Panc1 (cell line): ENCODE data around the gene BTG1. TPM values are rescaled to one million over a fixed set of nuclear protein-coding genes. Genes with fewer than 3 reads are reported as not detected.

Source experiments
- ATAC-seq: fragments of 200-7000 bp; cut with Tn5 transposase; 2 replicates; pipeline ENCODE4 v1.9.1; 2020; ENCODE audit warnings: mild to moderate bottlenecking, moderate library complexity
- BruUV-seq: library from RNA; stranded (reverse); fragments of 400-500 nt; replicated peaks from 2 replicates; lab custom pipeline; 2021; lab: Mats Ljungman, UMichigan
- CTCF ChIA-PET: fragments of 300-600 bp; sonication (Branson Sonifier 250); formaldehyde crosslinking; loops from one replicate; lab custom pipeline; 2022; ENCODE audit warnings: antibody characterized with exemption; lab: Charles Lee
- POLR2A ChIA-PET: fragments of 300-600 bp; sonication (Branson Sonifier 250); formaldehyde crosslinking; loops from one replicate; lab custom pipeline; 2022; ENCODE audit warnings: antibody characterized with exemption; lab: Charles Lee
- DNase-seq: peaks from one replicate; pipeline ENCODE4 v3.0.0-alpha.2; 2010; ENCODE audit warnings: low read depth, low spot score
- H3K27ac ChIP-seq: 2 replicates; pipeline ENCODE4 v1.5.1; 2011; ENCODE audit warnings: mild to moderate bottlenecking, low read length, inconsistent platforms
- H3K27me3 ChIP-seq: fragments of 200-500 bp; sonication (Bioruptor generic); 2 replicates; pipeline ENCODE4 v1.6.0; 2014; ENCODE audit warnings: low read length, inconsistent platforms; ENCODE audit not compliant: control insufficient read depth, insufficient read depth
- H3K36me3 ChIP-seq: fragments of 200-500 bp; sonication (Bioruptor generic); 2 replicates; pipeline ENCODE4 v1.5.1; 2014; ENCODE audit warnings: inconsistent platforms, mild to moderate bottlenecking, low read length, moderate library complexity; ENCODE audit not compliant: control insufficient read depth, insufficient read depth
- H3K4me1 ChIP-seq: 2 replicates; pipeline ENCODE4 v1.5.1; 2011; ENCODE audit warnings: inconsistent platforms, mild to moderate bottlenecking, low read length, moderate library complexity; ENCODE audit not compliant: control insufficient read depth, insufficient read depth
- H3K4me3 ChIP-seq, 2 experiments: 2 replicates each; pipeline ENCODE4 v1.5.1; 2011 to 2012; ENCODE audit warnings: low read depth in 2 of 2, low read length in 2 of 2, mild to moderate bottlenecking in 2 of 2, inconsistent platforms in 1 of 2, moderate library complexity in 1 of 2
- H3K9me3 ChIP-seq: fragments of 200-500 bp; sonication (Bioruptor generic); 2 replicates; pipeline ENCODE4 v1.5.1; 2014; ENCODE audit warnings: low read depth, mild to moderate bottlenecking, inconsistent platforms, low read length, moderate library complexity; ENCODE audit not compliant: control insufficient read depth, insufficient read depth
- CTCF ChIP-seq: fragments of 450-650 bp; IDR thresholded peaks from 2 replicates; pipeline ENCODE4 v1.5.1; 2017; ENCODE audit warnings: mild to moderate bottlenecking
- POLR2AphosphoS5 ChIP-seq: IDR thresholded peaks from 2 replicates; pipeline ENCODE4 v1.6.1; 2012; ENCODE audit warnings: mild to moderate bottlenecking, low read depth, low read length, moderate library complexity
- REST ChIP-seq, 2 experiments: IDR thresholded peaks; 2 replicates each; pipeline ENCODE4 v1.6.1; 2011 to 2012; ENCODE audit warnings: low read depth in 2 of 2, control low read depth in 1 of 2, low read length in 1 of 2, mild to moderate bottlenecking in 1 of 2, moderate library complexity in 1 of 2; ENCODE audit not compliant: insufficient read depth in 1 of 2
- SIN3A ChIP-seq: IDR thresholded peaks from 2 replicates; pipeline ENCODE4 v1.6.1; 2012; ENCODE audit warnings: low read depth, mild to moderate bottlenecking, low read length, moderate library complexity, borderline replicate concordance; ENCODE audit not compliant: insufficient read depth
- TCF7L2 ChIP-seq: IDR thresholded peaks from 2 replicates; pipeline ENCODE4 v1.6.1; 2011; ENCODE audit warnings: mild to moderate bottlenecking, low read depth, low read length, inconsistent platforms
- in situ Hi-C: cut with HindIII; loops from 2 replicates; pipeline ENCODE4 v1.10.0; 2016; ENCODE audit warnings: low sequenced_read_pairs, low pct_unique_long_range_greater_than_20kb
- intact Hi-C: fragments of 100-400 bp; cut with micrococcal nuclease; formaldehyde crosslinking; loops from one replicate; pipeline ENCODE4 v1.10.0; 2022; ENCODE audit not compliant: unreplicated experiment
- total RNA-seq: library from RNA; stranded (reverse); gene quantifications from one replicate; pipeline ENCODE4 v1.2.1, GENCODE V29; 2021; ENCODE audit not compliant: unreplicated experiment

The BTG1 gene
- total RNA-seq, 1 experiment from 2014 or later: 50.0 TPM

GRCh38 chr12:92133795-92134637, 11.6 kb downstream of the BTG1 start:
- H3K36me3 ChIP-seq: no peaks in the 10 kb centered on the region; the same call in 1 of the 2 replicates
- BruUV-seq: no TSS peak
- no peaks in the 10 kb centered on the region for H3K9me3 ChIP-seq
- intact Hi-C loops (loop anchor here (10.0 kb wide), 1 partner anchor 559 kb away; no protein-coding TSS in a partner anchor), in situ Hi-C loops (no loop called here)
- CTCF ChIA-PET: interaction anchor here (0.7 kb wide), 1 partner anchor 12 kb away, joined by 3 read pairs; no protein-coding TSS in a partner anchor
- H3K27ac ChIP-seq: peak overlapping the region; percentile 97
- H3K4me1 ChIP-seq: peaks cover 67% of the 10 kb centered on the region
- TF ChIP-seq TCF7L2 (no peak), REST (IDR thresholded peaks at IDR 0.05; ENCODE audit: insufficient read depth in 1 of 2, low read depth in 2 of 2, low read length in 1 of 2) (no peak), SIN3A (no peak), POLR2AphosphoS5 (no peak), CTCF (no peak)
- POLR2A ChIA-PET: interaction anchor here (0.6 to 1.2 kb wide), 2 partner anchors 12 to 883 kb away, joined by 3 to 4 read pairs; partner anchors contain the start of gene BTG1
- H3K4me3 ChIP-seq: no peak overlapping the region
- no peaks in the 10 kb centered on the region for H3K27me3 ChIP-seq
- ATAC-seq (no peak), DNase-seq (no peak)

DNA sequence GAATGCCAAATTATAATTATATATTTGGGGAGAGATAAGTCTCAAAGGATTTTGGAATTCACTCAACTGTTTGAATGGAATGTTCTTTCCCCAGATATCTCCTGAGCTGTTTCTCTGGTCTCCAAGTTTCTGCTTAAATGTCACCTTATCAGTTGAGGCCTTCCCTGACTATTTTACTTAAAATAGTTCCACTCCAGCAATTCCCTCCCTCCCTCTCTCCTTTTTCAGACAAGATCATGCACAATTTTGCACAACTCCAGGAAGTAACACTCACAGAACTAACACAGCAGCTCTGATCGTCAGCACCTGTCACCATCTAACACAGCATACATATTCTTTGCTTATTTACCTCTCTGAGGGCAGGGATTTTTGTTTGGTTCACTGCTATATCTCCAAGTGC, 12.5 kb downstream of the BTG1 start:
- Histone ChIP-seq H3K4me1 (peaks cover 59% of the 10 kb centered on the region), H3K36me3 (no peaks in the 10 kb centered on the region), H3K9me3 (no peaks in the 10 kb centered on the region), H3K4me3 (no peak overlapping the region), H3K27ac (peak overlapping the region; percentile 97), H3K27me3 (no peaks in the 10 kb centered on the region)
- DNase-seq: no peak
- ChIA-PET POLR2A (no interaction called here), CTCF (no interaction called here)
- BruUV-seq: no TSS peak
- in situ Hi-C loops (no loop called here), intact Hi-C loops (loop anchor here (10.0 kb wide), 1 partner anchor 558 kb away; no protein-coding TSS in a partner anchor)
- ATAC-seq: no peak
- no peak for TF ChIP-seq SIN3A
- TF ChIP-seq POLR2AphosphoS5: no peak
- no peak for TF ChIP-seq CTCF
- no peak for TF ChIP-seq TCF7L2
- no peak for TF ChIP-seq REST (IDR thresholded peaks at IDR 0.05; ENCODE audit: insufficient read depth in 1 of 2, low read depth in 2 of 2, low read length in 1 of 2)
